Esophagus squamous epithelium (tissue), 5 donors: ENCODE data around the gene TMEM182. TPM values are rescaled to one million over a fixed set of nuclear protein-coding genes. Genes with fewer than 3 reads are reported as not detected.

Experiments used
- DNase-seq: peaks from one replicate; lab custom pipeline; 2025; lab: John Stamatoyannopoulos, UW
- H3K27ac ChIP-seq, 4 donors: fragments of 200-600 bp; sonication (generic); one replicate each; pipeline ENCODE4 v1.5.1; 2016 to 2019; ENCODE audit warnings: mild to moderate bottlenecking in 1 of 4
- H3K27me3 ChIP-seq, 4 donors: fragments of 200-600 bp; sonication (generic); 1 replicate in 3 of 4; 2 replicates in 1 of 4; pipeline versions ENCODE4 v1.5.1 to v1.6.0; 2017 to 2021; ENCODE audit warnings: antibody characterized with exemption in 1 of 4
- H3K36me3 ChIP-seq, 3 donors: fragments of 200-600 bp; sonication (generic); one replicate each; pipeline ENCODE4 v1.5.1; 2016 to 2019
- H3K4me1 ChIP-seq, 3 donors: fragments of 200-600 bp; sonication (generic); one replicate each; pipeline ENCODE4 v1.5.1; 2017 to 2019
- H3K4me3 ChIP-seq, 4 donors: fragments of 200-600 bp; sonication (generic); 1 replicate in 3 of 4; 2 replicates in 1 of 4; pipeline ENCODE4 v1.5.1; 2016 to 2019; ENCODE audit warnings: mild to moderate bottlenecking in 2 of 4, moderate library complexity in 1 of 4
- H3K9me3 ChIP-seq, 3 donors: fragments of 200-600 bp; sonication (generic); one replicate each; pipeline ENCODE4 v1.5.1; 2016 to 2019
- POLR2A ChIP-seq, 4 donors: fragments of 450-650 bp; IDR thresholded peaks; one replicate each; pipeline ENCODE4 v1.6.1; 2017; ENCODE audit warnings: antibody characterized with exemption in 4 of 4, mild to moderate bottlenecking in 4 of 4, moderate library complexity in 3 of 4
- WGBS, 2 donors: methylation state at CpG; one replicate each; pipeline ENCODE4 v1.1.5; 2018; 5-methylcytosine and 5-hydroxymethylcytosine counted together
- intact Hi-C: fragments of 100-400 bp; cut with DNase I; formaldehyde crosslinking; loops from one replicate; pipeline ENCODE4 v1.15.0; 2022
- total RNA-seq, 4 donors: library from RNA; depleted of rRNA; stranded (reverse); fragments of >200 nt; gene quantifications; one replicate each; pipeline ENCODE4 v1.1.0, GENCODE V29; 2016
- TF ChIP-seq, protein P1 (sequence below), 6 experiments: fragments of 450-650 bp in 4 of 6; fragments of 200-600 bp in 2 of 6; sonication (generic) in 2 of 6; IDR thresholded peaks; one replicate each; pipeline ENCODE4 v1.5.1; 2016 to 2019; ENCODE audit warnings: antibody characterized with exemption in 6 of 6, mild to moderate bottlenecking in 4 of 6, moderate library complexity in 4 of 6
- donor health status: DM: yes; HTN: yes; CAD: no.

The TMEM182 gene
- total RNA-seq, 4 donors from 2014 or later = 0.45 to 3.0 (median 1.6) TPM

DNA sequence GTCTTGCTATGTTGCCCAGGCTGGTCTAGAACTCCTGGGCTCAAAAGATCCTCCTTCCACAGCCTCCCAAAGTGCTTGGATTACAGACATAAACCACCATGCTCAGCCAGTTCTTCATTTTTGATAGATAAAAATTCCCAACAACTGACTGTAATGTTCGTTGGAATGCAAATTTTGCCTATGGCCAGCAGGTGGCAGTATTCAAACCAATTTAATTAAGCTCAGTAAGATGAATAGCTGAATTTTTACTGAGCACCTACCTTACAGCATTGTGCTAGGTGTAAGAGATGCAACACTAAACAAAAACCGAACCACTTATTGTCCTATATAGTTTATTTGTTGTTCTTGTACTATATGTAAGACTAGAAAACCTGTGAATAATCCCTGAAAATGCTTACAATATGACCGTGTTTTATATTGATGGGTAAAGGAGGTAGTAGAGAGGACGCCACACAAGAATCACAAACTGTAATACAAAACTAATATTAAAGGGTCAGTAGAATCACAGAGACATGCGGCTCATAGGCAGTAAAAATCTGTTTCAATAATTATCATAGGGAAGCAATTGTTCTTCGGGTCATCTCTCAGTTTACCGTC, 8.2 kb upstream of the TMEM182 start:
- no peaks in the 10 kb centered on the region for H3K27me3 ChIP-seq
- H3K4me1 ChIP-seq = no peaks in the 10 kb centered on the region
- no peak for TF ChIP-seq POLR2A (IDR thresholded peaks at IDR 0.05)
- TF ChIP-seq, protein P1, sequence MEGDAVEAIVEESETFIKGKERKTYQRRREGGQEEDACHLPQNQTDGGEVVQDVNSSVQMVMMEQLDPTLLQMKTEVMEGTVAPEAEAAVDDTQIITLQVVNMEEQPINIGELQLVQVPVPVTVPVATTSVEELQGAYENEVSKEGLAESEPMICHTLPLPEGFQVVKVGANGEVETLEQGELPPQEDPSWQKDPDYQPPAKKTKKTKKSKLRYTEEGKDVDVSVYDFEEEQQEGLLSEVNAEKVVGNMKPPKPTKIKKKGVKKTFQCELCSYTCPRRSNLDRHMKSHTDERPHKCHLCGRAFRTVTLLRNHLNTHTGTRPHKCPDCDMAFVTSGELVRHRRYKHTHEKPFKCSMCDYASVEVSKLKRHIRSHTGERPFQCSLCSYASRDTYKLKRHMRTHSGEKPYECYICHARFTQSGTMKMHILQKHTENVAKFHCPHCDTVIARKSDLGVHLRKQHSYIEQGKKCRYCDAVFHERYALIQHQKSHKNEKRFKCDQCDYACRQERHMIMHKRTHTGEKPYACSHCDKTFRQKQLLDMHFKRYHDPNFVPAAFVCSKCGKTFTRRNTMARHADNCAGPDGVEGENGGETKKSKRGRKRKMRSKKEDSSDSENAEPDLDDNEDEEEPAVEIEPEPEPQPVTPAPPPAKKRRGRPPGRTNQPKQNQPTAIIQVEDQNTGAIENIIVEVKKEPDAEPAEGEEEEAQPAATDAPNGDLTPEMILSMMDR (IDR thresholded peaks at IDR 0.05) = peak; percentile 52 to 80 (median 70)
- intact Hi-C loops = loop anchor here (10.0 kb wide), 1 partner anchor 61 kb away; no protein-coding TSS in a partner anchor
- WGBS, 2 donors = 72 to 74% methylated on average over 7 of the region's 7 CpGs
- no peak for DNase-seq
- H3K9me3 ChIP-seq = no peaks in the 10 kb centered on the region
- no peak overlapping the region for H3K27ac ChIP-seq
- H3K4me3 ChIP-seq = no peak overlapping the region
- no peaks in the 10 kb centered on the region for H3K36me3 ChIP-seq

- Histone ChIP-seq H3K36me3 (no peaks in the 10 kb centered on the region), H3K27ac (no peak overlapping the region), H3K4me3 (no peak overlapping the region), H3K27me3 (no peaks in the 10 kb centered on the region), H3K9me3 (no peaks in the 10 kb centered on the region), H3K4me1 (peaks cover 0 to 4% (median 0%) of the 10 kb centered on the region in 3 donors)
- no peak for TF ChIP-seq POLR2A (IDR thresholded peaks at IDR 0.05)
- TF ChIP-seq, protein P1 (IDR thresholded peaks at IDR 0.05) = no peak
- DNase-seq = no peak
- intact Hi-C loops = loop anchor here (10.0 kb wide), 1 partner anchor 60 kb away; no protein-coding TSS in a partner anchor
- 74 to 77% methylated on average over 3 of the region's 3 CpGs for WGBS, 2 donors
These were observed 7.2 kb upstream of the TMEM182 start for GRCh38 chr2:102754456-102755145.

- TF ChIP-seq, protein P1 (IDR thresholded peaks at IDR 0.05) = no peak
- no peak for TF ChIP-seq POLR2A (IDR thresholded peaks at IDR 0.05)
- H3K4me3 ChIP-seq = no peak overlapping the region
- intact Hi-C loops = loop anchor here (10.0 kb wide), 1 partner anchor 60 kb away; no protein-coding TSS in a partner anchor
- DNase-seq = no peak
- no peaks in the 10 kb centered on the region for H3K9me3 ChIP-seq
- 74 to 76% methylated on average over 4 of the region's 4 CpGs for WGBS, 2 donors
- peaks cover 0 to 5% (median 0%) of the 10 kb centered on the region in 3 donors for H3K4me1 ChIP-seq
- H3K27me3 ChIP-seq = no peaks in the 10 kb centered on the region
- H3K36me3 ChIP-seq = no peaks in the 10 kb centered on the region
- H3K27ac ChIP-seq = no peak overlapping the region
These were observed 6.5 kb upstream of the TMEM182 start for GRCh38 chr2:102755284-102755683.

GRCh38 chr2:102758439-102758838, 3.4 kb upstream of the TMEM182 start:
- H3K9me3 ChIP-seq = no peaks in the 10 kb centered on the region
- TF ChIP-seq, protein P1 (IDR thresholded peaks at IDR 0.05) = no peak
- no peak for TF ChIP-seq POLR2A (IDR thresholded peaks at IDR 0.05)
- intact Hi-C loops = loop anchor here (10.0 kb wide), 1 partner anchor 56 kb away; no protein-coding TSS in a partner anchor
- peaks cover 0 to 5% (median 0%) of the 10 kb centered on the region in 3 donors for H3K4me1 ChIP-seq
- no peaks in the 10 kb centered on the region for H3K36me3 ChIP-seq
- H3K4me3 ChIP-seq = no peak overlapping the region
- H3K27me3 ChIP-seq = no peaks in the 10 kb centered on the region
- DNase-seq = no peak
- H3K27ac ChIP-seq = no peak overlapping the region

DNA sequence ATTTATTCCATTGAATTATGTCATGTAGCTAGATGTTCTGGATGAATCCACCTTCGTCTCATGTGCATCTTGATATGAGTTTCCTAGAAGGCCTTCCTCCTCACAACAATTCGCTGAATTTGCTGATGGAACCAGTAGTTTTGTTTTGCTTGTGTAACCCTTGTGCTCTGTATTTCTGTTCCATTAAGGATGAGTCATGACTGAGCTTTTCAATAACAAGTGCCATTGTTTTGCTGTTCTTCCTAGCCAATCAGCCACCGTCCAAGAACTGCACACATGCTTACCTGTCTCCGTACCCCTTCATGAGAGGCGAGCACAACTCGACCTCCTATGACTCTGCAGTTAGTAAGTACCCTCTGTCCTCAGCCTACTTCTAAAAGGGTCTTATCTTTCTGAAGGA, 2.3 kb downstream of the TMEM182 start:
- H3K27me3 ChIP-seq = no peaks in the 10 kb centered on the region
- no peak for DNase-seq
- H3K4me1 ChIP-seq = peaks cover 0 to 5% (median 0%) of the 10 kb centered on the region in 3 donors
- 85 to 87% methylated on average over 6 of the region's 6 CpGs for WGBS, 2 donors
- H3K9me3 ChIP-seq = no peaks in the 10 kb centered on the region
- no peak overlapping the region for H3K4me3 ChIP-seq
- intact Hi-C loops = no loop called here
- no peak overlapping the region for H3K27ac ChIP-seq
- no peaks in the 10 kb centered on the region for H3K36me3 ChIP-seq
- no peak for TF ChIP-seq POLR2A (IDR thresholded peaks at IDR 0.05)
- TF ChIP-seq, protein P1 (IDR thresholded peaks at IDR 0.05) = no peak
